ENCODE results near the gene C11orf16.

DNA sequence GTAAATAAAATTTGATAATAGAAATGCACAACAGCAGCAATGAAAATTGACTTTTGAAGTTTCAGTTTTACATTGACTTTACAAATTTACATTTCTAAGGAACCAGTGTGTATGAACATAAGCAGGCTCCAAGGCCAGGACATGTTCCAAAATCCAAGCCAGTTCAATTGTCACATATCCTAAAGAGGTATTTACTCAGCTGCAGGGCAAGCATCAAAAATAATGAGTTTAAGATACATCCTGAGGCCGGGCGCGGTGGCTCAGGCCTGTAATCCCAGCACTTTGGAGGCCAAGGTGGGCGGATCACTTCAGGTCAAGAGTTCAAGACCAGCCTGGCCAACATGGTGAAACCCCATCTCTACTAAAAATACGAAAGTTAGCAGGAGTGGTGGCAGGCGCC is 60.8 kb downstream of the C11orf16 start:
- TF ChIP-seq, protein P1, sequence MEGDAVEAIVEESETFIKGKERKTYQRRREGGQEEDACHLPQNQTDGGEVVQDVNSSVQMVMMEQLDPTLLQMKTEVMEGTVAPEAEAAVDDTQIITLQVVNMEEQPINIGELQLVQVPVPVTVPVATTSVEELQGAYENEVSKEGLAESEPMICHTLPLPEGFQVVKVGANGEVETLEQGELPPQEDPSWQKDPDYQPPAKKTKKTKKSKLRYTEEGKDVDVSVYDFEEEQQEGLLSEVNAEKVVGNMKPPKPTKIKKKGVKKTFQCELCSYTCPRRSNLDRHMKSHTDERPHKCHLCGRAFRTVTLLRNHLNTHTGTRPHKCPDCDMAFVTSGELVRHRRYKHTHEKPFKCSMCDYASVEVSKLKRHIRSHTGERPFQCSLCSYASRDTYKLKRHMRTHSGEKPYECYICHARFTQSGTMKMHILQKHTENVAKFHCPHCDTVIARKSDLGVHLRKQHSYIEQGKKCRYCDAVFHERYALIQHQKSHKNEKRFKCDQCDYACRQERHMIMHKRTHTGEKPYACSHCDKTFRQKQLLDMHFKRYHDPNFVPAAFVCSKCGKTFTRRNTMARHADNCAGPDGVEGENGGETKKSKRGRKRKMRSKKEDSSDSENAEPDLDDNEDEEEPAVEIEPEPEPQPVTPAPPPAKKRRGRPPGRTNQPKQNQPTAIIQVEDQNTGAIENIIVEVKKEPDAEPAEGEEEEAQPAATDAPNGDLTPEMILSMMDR (tag by site-specific recombination; IDR thresholded peaks at IDR 0.05) = no peak
- TF ChIP-seq, protein P2, sequence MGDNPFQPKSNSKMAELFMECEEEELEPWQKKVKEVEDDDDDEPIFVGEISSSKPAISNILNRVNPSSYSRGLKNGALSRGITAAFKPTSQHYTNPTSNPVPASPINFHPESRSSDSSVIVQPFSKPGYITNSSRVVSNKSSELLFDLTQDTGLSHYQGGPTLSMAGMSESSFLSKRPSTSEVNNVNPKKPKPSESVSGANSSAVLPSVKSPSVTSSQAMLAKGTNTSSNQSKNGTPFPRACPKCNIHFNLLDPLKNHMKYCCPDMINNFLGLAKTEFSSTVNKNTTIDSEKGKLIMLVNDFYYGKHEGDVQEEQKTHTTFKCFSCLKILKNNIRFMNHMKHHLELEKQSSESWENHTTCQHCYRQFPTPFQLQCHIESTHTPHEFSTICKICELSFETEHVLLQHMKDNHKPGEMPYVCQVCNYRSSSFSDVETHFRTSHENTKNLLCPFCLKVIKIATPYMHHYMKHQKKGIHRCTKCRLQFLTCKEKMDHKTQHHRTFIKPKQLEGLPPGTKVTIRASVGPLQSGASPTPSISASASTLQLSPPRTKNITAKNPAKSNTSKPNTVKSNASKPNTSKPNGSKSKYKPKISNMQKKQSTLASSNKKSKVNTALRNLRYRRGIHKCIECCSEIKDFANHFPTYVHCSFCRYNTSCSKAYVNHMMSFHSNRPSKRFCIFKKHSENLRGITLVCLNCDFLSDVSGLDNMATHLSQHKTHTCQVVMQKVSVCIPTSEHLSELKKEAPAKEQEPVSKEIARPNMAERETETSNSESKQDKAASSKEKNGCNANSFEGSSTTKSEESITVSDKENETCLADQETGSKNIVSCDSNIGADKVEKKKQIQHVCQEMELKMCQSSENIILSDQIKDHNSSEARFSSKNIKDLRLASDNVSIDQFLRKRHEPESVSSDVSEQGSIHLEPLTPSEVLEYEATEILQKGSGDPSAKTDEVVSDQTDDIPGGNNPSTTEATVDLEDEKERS (tag by site-specific recombination; IDR thresholded peaks at IDR 0.05) = no peak
- TF ChIP-seq ZNF138 (tag by site-specific recombination; IDR thresholded peaks at IDR 0.05; ENCODE audit: borderline replicate concordance) = no peak
- TF ChIP-seq, protein P3, sequence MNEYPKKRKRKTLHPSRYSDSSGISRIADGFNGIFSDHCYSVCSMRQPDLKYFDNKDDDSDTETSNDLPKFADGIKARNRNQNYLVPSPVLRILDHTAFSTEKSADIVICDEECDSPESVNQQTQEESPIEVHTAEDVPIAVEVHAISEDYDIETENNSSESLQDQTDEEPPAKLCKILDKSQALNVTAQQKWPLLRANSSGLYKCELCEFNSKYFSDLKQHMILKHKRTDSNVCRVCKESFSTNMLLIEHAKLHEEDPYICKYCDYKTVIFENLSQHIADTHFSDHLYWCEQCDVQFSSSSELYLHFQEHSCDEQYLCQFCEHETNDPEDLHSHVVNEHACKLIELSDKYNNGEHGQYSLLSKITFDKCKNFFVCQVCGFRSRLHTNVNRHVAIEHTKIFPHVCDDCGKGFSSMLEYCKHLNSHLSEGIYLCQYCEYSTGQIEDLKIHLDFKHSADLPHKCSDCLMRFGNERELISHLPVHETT (tag by site-specific recombination; IDR thresholded peaks at IDR 0.05) = no peak
- TF ChIP-seq ZNF626 (tag by site-specific recombination; IDR thresholded peaks at IDR 0.05) = no peak
- TF ChIP-seq ZNF184 (tag by site-specific recombination; IDR thresholded peaks at IDR 0.05) = no peak
- no peak for TF ChIP-seq ZNF266 (tag by site-specific recombination; IDR thresholded peaks at IDR 0.05; ENCODE audit: low read depth)
- TF ChIP-seq ZBTB17 (tag by site-specific recombination; IDR thresholded peaks at IDR 0.05) = no peak
- TF ChIP-seq ZNF658 (tag by site-specific recombination; IDR thresholded peaks at IDR 0.05) = no peak
- TF ChIP-seq ZNF530 (tag by site-specific recombination; IDR thresholded peaks at IDR 0.05; ENCODE audit: low read depth) = no peak
- no peak for TF ChIP-seq ZNF274 (IDR thresholded peaks at IDR 0.05; ENCODE audit: low read length)
- no peak for TF ChIP-seq ZNF274 (tag by site-specific recombination; IDR thresholded peaks at IDR 0.05; ENCODE audit: borderline replicate concordance)
- TF ChIP-seq ZNF350 (tag by site-specific recombination; IDR thresholded peaks at IDR 0.05) = no peak
- no peak for TF ChIP-seq ZFP3 (tag by site-specific recombination; IDR thresholded peaks at IDR 0.05; ENCODE audit: low read depth)

Data from HEK293 (cell line).